ENCODE measurements around the gene ZIK1. TPM values are rescaled to one million over a fixed set of nuclear protein-coding genes. Genes with fewer than 3 reads are reported as not detected.
A peak's percentile ranks its signal among the peaks of the same experiment; 100 is the strongest.

Gene ZIK1
- polyA plus RNA-seq, 3 donors = 0.51 to 1.1 (median 1.0) TPM

DNA sequence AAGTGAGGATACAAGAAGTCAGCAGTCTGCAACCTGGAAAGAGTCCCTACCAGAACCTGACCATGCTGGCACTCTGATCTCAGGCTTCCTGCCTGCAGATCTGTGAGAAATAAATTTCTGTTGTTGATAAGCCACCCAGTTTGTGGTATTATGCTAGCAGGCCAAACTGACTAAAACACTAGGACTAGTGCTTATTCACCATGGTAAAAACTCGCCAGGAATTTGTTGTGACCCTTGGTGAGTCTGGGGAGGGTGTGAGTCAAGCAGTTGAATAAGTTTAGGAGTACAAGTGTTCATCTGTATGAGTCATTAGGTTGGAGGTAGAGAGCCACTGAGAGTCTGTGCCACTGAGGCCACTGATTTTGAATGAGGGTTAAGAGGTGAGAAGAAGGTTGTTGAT lies 3.6 kb downstream of the ZIK1 start:
- H3K9me3 Mint-ChIP-seq = peaks cover 65 to 99% (median 98%) of the 10 kb centered on the region in 7 donors
- peaks cover 11% of the 10 kb centered on the region for H3K4me1 Mint-ChIP-seq

DNA sequence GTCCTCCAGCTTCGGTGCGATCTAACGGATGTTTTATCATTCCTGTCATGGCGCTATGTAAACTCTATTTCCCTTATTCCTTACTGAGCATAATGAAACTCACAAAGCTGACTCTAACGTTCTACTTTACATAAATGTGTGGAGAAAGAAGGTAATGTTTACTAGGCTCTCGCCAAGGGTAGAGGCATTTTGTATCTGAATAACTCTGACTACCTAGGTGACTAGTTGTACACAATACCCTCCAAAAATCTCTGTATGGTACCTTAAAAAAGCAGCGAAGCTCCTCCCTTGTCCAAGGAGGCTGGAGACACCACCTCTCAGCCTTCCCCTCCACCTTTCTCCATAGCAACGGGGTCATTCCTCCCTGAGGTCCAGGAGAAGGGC lies 15.4 kb downstream of the ZIK1 start:
- Mint-ChIP-seq H3K27me3 (ENCODE audit: low read depth in 3 of 3) (peaks cover 0 to 2% (median 0%) of the 10 kb centered on the region in 3 donors), H3K4me1 (peaks cover 14% of the 10 kb centered on the region), H3K36me3 (peaks cover 14 to 29% of the 10 kb centered on the region in 2 donors), H3K27ac (peak overlapping the region in 2 of 7 donors; percentile 26 to 42), H3K4me3 (peak overlapping the region; percentile 84 to 88), H3K9me3 (peaks cover 44 to 66% (median 58%) of the 10 kb centered on the region in 7 donors)
- no peak for DNase-seq
- no peaks in the 10 kb centered on the region for H3K79me2 ChIP-seq (ENCODE audit: insufficient read depth, low read length)
- H3K9me3 ChIP-seq (replicated peaks in 1 of 2; ENCODE audit: control insufficient read depth in 1 of 2, insufficient read depth in 1 of 2, low read length in 2 of 2) = peaks cover 59 to 72% of the 10 kb centered on the region in 2 donors
- no peaks in the 10 kb centered on the region for H4K20me1 ChIP-seq (ENCODE audit: insufficient read depth, low read length)
- peak overlapping the region; percentile 85 for H3K4me2 ChIP-seq (replicated peaks; ENCODE audit: extremely low read depth, low read length, poor library complexity, severe bottlenecking)
- H3K36me3 ChIP-seq (replicated peaks in 1 of 2; ENCODE audit: control insufficient read depth in 1 of 2, insufficient read depth in 2 of 2, low read length in 2 of 2) = peaks cover 4 to 21% of the 10 kb centered on the region in 2 donors
- H3K27me3 ChIP-seq (ENCODE audit: control insufficient read depth in 2 of 2, insufficient read depth in 2 of 2, low read length in 2 of 2) = no peaks in the 10 kb centered on the region
- H3K4me1 ChIP-seq (ENCODE audit: control insufficient read depth in 1 of 2, insufficient read depth in 2 of 2, low read length in 2 of 2) = peaks cover 13 to 15% of the 10 kb centered on the region in 2 donors
- no peak overlapping the region for H3K27ac ChIP-seq (ENCODE audit: low read depth in 1 of 2, low read length in 2 of 2)
- H2AFZ ChIP-seq (ENCODE audit: insufficient read depth, low read depth, low read length, poor library complexity, severe bottlenecking) = peak overlapping the region; percentile 96
- peak overlapping the region; percentile 69 for H3K9ac ChIP-seq (ENCODE audit: insufficient read depth, low read length, poor library complexity, severe bottlenecking)
- intact Hi-C loops (cut with micrococcal nuclease) = no loop called here
- H3K4me3 ChIP-seq (replicated peaks in 1 of 3; ENCODE audit: low read depth in 2 of 3, low read length in 3 of 3) = peak overlapping the region; percentile 46 to 90 (median 78)
- whole genome bisulfite sequencing (ENCODE audit: insufficient coverage) = 13% methylated on average over 1 of the region's 8 CpGs
- TF ChIP-seq, protein P1, sequence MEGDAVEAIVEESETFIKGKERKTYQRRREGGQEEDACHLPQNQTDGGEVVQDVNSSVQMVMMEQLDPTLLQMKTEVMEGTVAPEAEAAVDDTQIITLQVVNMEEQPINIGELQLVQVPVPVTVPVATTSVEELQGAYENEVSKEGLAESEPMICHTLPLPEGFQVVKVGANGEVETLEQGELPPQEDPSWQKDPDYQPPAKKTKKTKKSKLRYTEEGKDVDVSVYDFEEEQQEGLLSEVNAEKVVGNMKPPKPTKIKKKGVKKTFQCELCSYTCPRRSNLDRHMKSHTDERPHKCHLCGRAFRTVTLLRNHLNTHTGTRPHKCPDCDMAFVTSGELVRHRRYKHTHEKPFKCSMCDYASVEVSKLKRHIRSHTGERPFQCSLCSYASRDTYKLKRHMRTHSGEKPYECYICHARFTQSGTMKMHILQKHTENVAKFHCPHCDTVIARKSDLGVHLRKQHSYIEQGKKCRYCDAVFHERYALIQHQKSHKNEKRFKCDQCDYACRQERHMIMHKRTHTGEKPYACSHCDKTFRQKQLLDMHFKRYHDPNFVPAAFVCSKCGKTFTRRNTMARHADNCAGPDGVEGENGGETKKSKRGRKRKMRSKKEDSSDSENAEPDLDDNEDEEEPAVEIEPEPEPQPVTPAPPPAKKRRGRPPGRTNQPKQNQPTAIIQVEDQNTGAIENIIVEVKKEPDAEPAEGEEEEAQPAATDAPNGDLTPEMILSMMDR (IDR thresholded peaks at IDR 0.05) = no peak

More for the DNA sequence above, 3.6 kb downstream of the ZIK1 start:
- intact Hi-C loops (cut with micrococcal nuclease) = no loop called here
- Mint-ChIP-seq H3K27ac (no peak overlapping the region), H3K4me3 (no peak overlapping the region), H3K27me3 (ENCODE audit: low read depth in 3 of 3) (peaks cover 0 to 2% (median 0%) of the 10 kb centered on the region in 3 donors), H3K36me3 (peaks cover 47 to 53% of the 10 kb centered on the region in 2 donors)
- H3K4me1 ChIP-seq (ENCODE audit: control insufficient read depth in 1 of 2, insufficient read depth in 2 of 2, low read length in 2 of 2) = peaks cover 15 to 16% of the 10 kb centered on the region in 2 donors
- H3K27me3 ChIP-seq (ENCODE audit: control insufficient read depth in 2 of 2, insufficient read depth in 2 of 2, low read length in 2 of 2) = no peaks in the 10 kb centered on the region
- peaks cover 11 to 57% of the 10 kb centered on the region in 2 donors for H3K36me3 ChIP-seq (replicated peaks in 1 of 2; ENCODE audit: control insufficient read depth in 1 of 2, insufficient read depth in 2 of 2, low read length in 2 of 2)
- no peak overlapping the region for H3K27ac ChIP-seq (ENCODE audit: low read depth in 1 of 2, low read length in 2 of 2)
- H3K9me3 ChIP-seq (replicated peaks in 1 of 2; ENCODE audit: control insufficient read depth in 1 of 2, insufficient read depth in 1 of 2, low read length in 2 of 2) = peaks cover 84 to 93% of the 10 kb centered on the region in 2 donors
- no peak overlapping the region for H2AFZ ChIP-seq (ENCODE audit: insufficient read depth, low read depth, low read length, poor library complexity, severe bottlenecking)
- WGBS (ENCODE audit: insufficient coverage) = 92% methylated on average over 1 of the region's 1 CpG
- no peaks in the 10 kb centered on the region for H4K20me1 ChIP-seq (ENCODE audit: insufficient read depth, low read length)
- TF ChIP-seq, protein P1 (IDR thresholded peaks at IDR 0.05) = no peak
- H3K4me3 ChIP-seq (replicated peaks in 1 of 3; ENCODE audit: low read depth in 2 of 3, low read length in 3 of 3) = peak overlapping the region in 1 of 3 experiments; percentile 22
- H3K9ac ChIP-seq (ENCODE audit: insufficient read depth, low read length, poor library complexity, severe bottlenecking) = no peak overlapping the region
- H3K79me2 ChIP-seq (ENCODE audit: insufficient read depth, low read length) = no peaks in the 10 kb centered on the region
- DNase-seq = no peak
- no peak overlapping the region for H3K4me2 ChIP-seq (replicated peaks; ENCODE audit: extremely low read depth, low read length, poor library complexity, severe bottlenecking)

All from CD14-positive monocyte (primary cell).